Measurements from ENCODE around the gene CFAP53.
"Not testable (repeated sequence)": the region's sequence is repeated elsewhere in the genome, so short reads cannot be mapped to it uniquely, and the experiment has no call there.

Gene CFAP53

GRCh38 chr18:50268022-50268747 is 1.9 kb upstream of the CFAP53 start:
- DNase-seq: no peak

GRCh38 chr18:50262977-50263376 is 3.3 kb downstream of the CFAP53 start:
- no peak for DNase-seq

GRCh38 chr18:50250935-50251334 is 15.4 kb downstream of the CFAP53 start:
- no peak for DNase-seq

GRCh38 chr18:50249576-50249975 is 16.7 kb downstream of the CFAP53 start:
- DNase-seq: no peak

GRCh38 chr18:50247561-50247960 is 18.7 kb downstream of the CFAP53 start:
- no peak for DNase-seq

- not testable (repeated sequence) for DNase-seq
These were observed 24.5 kb downstream of the CFAP53 start for GRCh38 chr18:50241768-50242167.

GRCh38 chr18:50240080-50240563 is 26.2 kb downstream of the CFAP53 start:
- no peak for DNase-seq

GRCh38 chr18:50232419-50232818 is 33.9 kb downstream of the CFAP53 start:
- DNase-seq: no peak

GRCh38 chr18:50231621-50232020 is 34.7 kb downstream of the CFAP53 start:
- no peak for DNase-seq

GRCh38 chr18:50220249-50220648 is 46.0 kb downstream of the CFAP53 start:
- not testable (repeated sequence) for DNase-seq

GRCh38 chr18:50218432-50219197 is 47.7 kb downstream of the CFAP53 start:
- DNase-seq: no peak

GRCh38 chr18:50209311-50209710 is 57.0 kb downstream of the CFAP53 start:
- DNase-seq: no peak

GRCh38 chr18:50207722-50208121 is 58.6 kb downstream of the CFAP53 start:
- no peak for DNase-seq

- peak; percentile 61 for DNase-seq
These were observed 62.3 kb downstream of the CFAP53 start for GRCh38 chr18:50203801-50204604.

- no peak for DNase-seq
These were observed 64.7 kb downstream of the CFAP53 start for GRCh38 chr18:50201476-50202018.

GRCh38 chr18:50199921-50200320 is 66.4 kb downstream of the CFAP53 start:
- no peak for DNase-seq

GRCh38 chr18:50199346-50199855 is 66.9 kb downstream of the CFAP53 start:
- DNase-seq: no peak

- no peak for DNase-seq
These were observed 70.0 kb downstream of the CFAP53 start for GRCh38 chr18:50196261-50196660.

- no peak for DNase-seq
These were observed 70.6 kb downstream of the CFAP53 start for GRCh38 chr18:50195689-50196088.

- peak; percentile 82 for DNase-seq
These were observed 71.4 kb downstream of the CFAP53 start, which contains the start of gene MYO5B for GRCh38 chr18:50194631-50195532. MYO5B (minus strand) TSS chr18:50195147; CDS start chr18:50194793, 354 bp downstream.

GRCh38 chr18:50193796-50194630 is 72.3 kb downstream of the CFAP53 start:
- DNase-seq: no peak
